GM23248 (cell line): Measurements from ENCODE around the gene DARS1. TPM values are rescaled to one million over a fixed set of nuclear protein-coding genes. Genes with fewer than 3 reads are reported as not detected.
A peak's percentile ranks its signal among the peaks of the same experiment; 100 is the strongest.
"Not testable (repeated sequence)": the region's sequence is repeated elsewhere in the genome, so short reads cannot be mapped to it uniquely, and the experiment has no call there.

Experiments
- DNase-seq: peaks from one replicate; pipeline ENCODE4 v3.0.0-alpha.2; 2015
- H2AFZ ChIP-seq: fragments of 200-600 bp; sonication (generic); 2 replicates; pipeline ENCODE4 v1.6.1; 2016; ENCODE audit warnings: antibody characterized with exemption
- H3F3A ChIP-seq: fragments of 200-600 bp; sonication (generic); 2 replicates; pipeline ENCODE4 v1.6.1; 2016; ENCODE audit warnings: mild to moderate bottlenecking, antibody characterized with exemption, mixed run types; ENCODE audit not compliant: insufficient read depth
- H3K27ac ChIP-seq: fragments of 200-600 bp; sonication (generic); 2 replicates; pipeline ENCODE4 v1.5.1; 2016; ENCODE audit warnings: mild to moderate bottlenecking
- H3K27me3 ChIP-seq: fragments of 200-600 bp; sonication (generic); replicated peaks from 2 replicates; pipeline ENCODE4 v1.6.1; 2016; ENCODE audit warnings: mild to moderate bottlenecking; ENCODE audit not compliant: insufficient read depth
- H3K36me3 ChIP-seq: fragments of 200-600 bp; sonication (generic); 2 replicates; pipeline ENCODE4 v1.6.1; 2016; ENCODE audit warnings: low read depth, mild to moderate bottlenecking
- H3K4me1 ChIP-seq: fragments of 200-600 bp; sonication (generic); 2 replicates; pipeline ENCODE4 v1.6.1; 2016; ENCODE audit warnings: mild to moderate bottlenecking; ENCODE audit not compliant: insufficient read depth
- H3K4me2 ChIP-seq: fragments of 200-600 bp; sonication (generic); one replicate; pipeline ENCODE4 v1.6.1; 2016; ENCODE audit warnings: mild to moderate bottlenecking; ENCODE audit not compliant: unreplicated experiment
- H3K4me3 ChIP-seq: fragments of 200-600 bp; sonication (generic); 2 replicates; pipeline ENCODE4 v1.5.1; 2016; ENCODE audit warnings: mild to moderate bottlenecking
- H3K79me2 ChIP-seq: fragments of 200-600 bp; sonication (generic); 2 replicates; pipeline ENCODE4 v1.6.1; 2016; ENCODE audit warnings: mild to moderate bottlenecking; ENCODE audit not compliant: insufficient read depth
- H3K9ac ChIP-seq: fragments of 200-600 bp; sonication (generic); 2 replicates; pipeline ENCODE4 v1.6.1; 2016; ENCODE audit warnings: mild to moderate bottlenecking
- H3K9me2 ChIP-seq: fragments of 200-600 bp; sonication (generic); 2 replicates; pipeline ENCODE4 v1.6.1; 2016; ENCODE audit warnings: mixed run types, mild to moderate bottlenecking, moderate library complexity; ENCODE audit not compliant: insufficient read depth
- H3K9me3 ChIP-seq: fragments of 200-600 bp; sonication (generic); one replicate; pipeline ENCODE4 v1.6.1; 2017; ENCODE audit warnings: low read depth
- H4K20me1 ChIP-seq: fragments of 200-600 bp; sonication (generic); 2 replicates; pipeline ENCODE4 v1.6.0; 2016; ENCODE audit not compliant: insufficient read depth
- EZH2 ChIP-seq: fragments of 200-600 bp; sonication (generic); IDR thresholded peaks from 2 replicates; pipeline ENCODE4 v1.6.1; 2018; ENCODE audit warnings: antibody characterized with exemption, mild to moderate bottlenecking; ENCODE audit not compliant: insufficient read depth, poor library complexity, severe bottlenecking
- EZH2phosphoT487 ChIP-seq: fragments of 200-600 bp; sonication (generic); IDR thresholded peaks from 2 replicates; pipeline ENCODE4 v1.6.1; 2018; ENCODE audit warnings: antibody characterized with exemption, moderate library complexity, mild to moderate bottlenecking, low read depth; ENCODE audit not compliant: insufficient read depth
- WGBS, 2 experiments: methylation state at CpG; one replicate each; pipeline ENCODE4 v1.1.6; 2015 to 2017; ENCODE audit warnings: low lambda C conversion rate in 2 of 2, low coverage in 1 of 2; ENCODE audit errors: missing lambda C conversion rate in 2 of 2; 5-methylcytosine and 5-hydroxymethylcytosine counted together
- in situ Hi-C: fragments of 300-500 bp; cut with MboI; formaldehyde crosslinking; loops from 2 replicates; pipeline ENCODE4 v1.15.0; 2020
- polyA plus RNA-seq: library from polyadenylated mRNA; unstranded; fragments of >200 nt; fragmentation: Nextera tagmentation; extraction: Ambion mirVana; gene quantifications from 2 replicates; pipeline ENCODE4 v1.2.1, GENCODE V29; 2016
- total RNA-seq: library from RNA; depleted of rRNA; stranded (reverse); fragments of >200 nt; shearing (Covaris generic); gene quantifications from 2 replicates; pipeline ENCODE4 v1.2.3, GENCODE V29; 2014

The DARS1 gene
- total and polyA plus RNA-seq, 2 experiments from 2014 or later = 109 to 121 TPM

- no peaks in the 10 kb centered on the region; the same call in 1 of the 2 replicates for H3K36me3 ChIP-seq
- 0 out of 2 replicates have a peak, but pooled peaks cover 8% of the 10 kb centered on the region for H3F3A ChIP-seq
- H3K4me1 ChIP-seq = peaks cover 15% of the 10 kb centered on the region
- DNase-seq = peak; percentile 23
- H3K9me2 ChIP-seq = no peaks in the 10 kb centered on the region
- peak overlapping the region; percentile 33 for H3K9ac ChIP-seq
- no peak for TF ChIP-seq EZH2
- 0 out of 2 replicates have a peak, but pooled peaks cover 8% of the 10 kb centered on the region for H4K20me1 ChIP-seq
- WGBS, 2 experiments = 71 to 72% methylated on average over 5 of the region's 5 CpGs
- peak overlapping the region; percentile 50 for H3K27ac ChIP-seq
- H3K4me2 ChIP-seq = peak overlapping the region; percentile 40
- H3K79me2 ChIP-seq = peaks cover 88% of the 10 kb centered on the region
- no peak overlapping the region for H3K4me3 ChIP-seq
- no peaks in the 10 kb centered on the region for H3K27me3 ChIP-seq
- no peaks in the 10 kb centered on the region for H3K9me3 ChIP-seq
- in situ Hi-C loops = no loop called here
- H2AFZ ChIP-seq = no peak overlapping the region
Measured at GRCh38 chr2:135960656-135961551, 24.5 kb downstream of the DARS1 start.

- in situ Hi-C loops = no loop called here
- peaks cover 15% of the 10 kb centered on the region for H3K4me1 ChIP-seq
- no peak overlapping the region for H2AFZ ChIP-seq
- no peak overlapping the region for H3K9ac ChIP-seq
- H3K4me3 ChIP-seq = no peak overlapping the region
- no peaks in the 10 kb centered on the region for H3K9me2 ChIP-seq
- 81 to 82% methylated on average over 5 of the region's 5 CpGs for WGBS, 2 experiments
- peaks cover 88% of the 10 kb centered on the region for H3K79me2 ChIP-seq
- no peaks in the 10 kb centered on the region for H3K9me3 ChIP-seq
- H4K20me1 ChIP-seq = 0 out of 2 replicates have a peak, but pooled peaks cover 8% of the 10 kb centered on the region
- H3K27me3 ChIP-seq = no peaks in the 10 kb centered on the region
- H3F3A ChIP-seq = 0 out of 2 replicates have a peak, but pooled peaks cover 8% of the 10 kb centered on the region
- H3K27ac ChIP-seq = peak overlapping the region; percentile 50; the same call in 1 of the 2 replicates
- no peak overlapping the region for H3K4me2 ChIP-seq
- no peaks in the 10 kb centered on the region for H3K36me3 ChIP-seq
- DNase-seq = no peak
- TF ChIP-seq EZH2 (no peak), EZH2phosphoT487 (no peak)
Measured at GRCh38 chr2:135960150-135960549, 25.3 kb downstream of the DARS1 start.

GRCh38 chr2:135958927-135959326 lies 26.5 kb downstream of the DARS1 start:
- H3K9ac ChIP-seq, H2AFZ ChIP-seq, in situ Hi-C loops, H3K27me3 ChIP-seq, H3K4me3 ChIP-seq, H3K27ac ChIP-seq, H3K9me2 ChIP-seq, H3K4me2 ChIP-seq, DNase-seq, H3K36me3 ChIP-seq, H3K9me3 ChIP-seq, H3F3A ChIP-seq: not testable (repeated sequence)
- peaks cover 15% of the 10 kb centered on the region for H3K4me1 ChIP-seq
- H4K20me1 ChIP-seq = peaks cover 15% of the 10 kb centered on the region; the same call in 1 of the 2 replicates
- 88 to 91% methylated on average over 6 of the region's 6 CpGs for WGBS, 2 experiments
- H3K79me2 ChIP-seq = peaks cover 88% of the 10 kb centered on the region

GRCh38 chr2:135954020-135954601 lies 31.3 kb downstream of the DARS1 start:
- peaks cover 17% of the 10 kb centered on the region; the same call in 1 of the 2 replicates for H3K36me3 ChIP-seq
- DNase-seq = no peak
- TF ChIP-seq EZH2 (no peak), EZH2phosphoT487 (no peak)
- WGBS, 2 experiments = 89 to 92% methylated on average over 5 of the region's 5 CpGs
- H3K4me1 ChIP-seq = peaks cover 7% of the 10 kb centered on the region
- no peaks in the 10 kb centered on the region for H3K27me3 ChIP-seq
- H3K79me2 ChIP-seq = peaks cover 96% of the 10 kb centered on the region
- H3K27ac ChIP-seq = no peak overlapping the region
- 0 out of 2 replicates have a peak, but pooled peaks cover 11% of the 10 kb centered on the region for H3F3A ChIP-seq
- H3K4me3 ChIP-seq = no peak overlapping the region
- H4K20me1 ChIP-seq = peaks cover 7% of the 10 kb centered on the region; the same call in 1 of the 2 replicates
- H3K9me3 ChIP-seq = no peaks in the 10 kb centered on the region
- H3K4me2 ChIP-seq = no peak overlapping the region
- in situ Hi-C loops = no loop called here
- H3K9ac ChIP-seq = no peak overlapping the region
- H3K9me2 ChIP-seq = no peaks in the 10 kb centered on the region
- no peak overlapping the region for H2AFZ ChIP-seq
